NOMO-1 treated with dmso at 0.1 percent for 144 hours (cell line): ENCODE results near the gene FAH.

Experiments
- DNase-seq: peaks from one replicate; lab custom pipeline; 2025; ENCODE audit not compliant: unreplicated experiment; lab: John Stamatoyannopoulos, UW

FAH gene

GRCh38 chr15:80172401-80172800 is 19.6 kb downstream of the FAH start:
- no peak for DNase-seq

DNA sequence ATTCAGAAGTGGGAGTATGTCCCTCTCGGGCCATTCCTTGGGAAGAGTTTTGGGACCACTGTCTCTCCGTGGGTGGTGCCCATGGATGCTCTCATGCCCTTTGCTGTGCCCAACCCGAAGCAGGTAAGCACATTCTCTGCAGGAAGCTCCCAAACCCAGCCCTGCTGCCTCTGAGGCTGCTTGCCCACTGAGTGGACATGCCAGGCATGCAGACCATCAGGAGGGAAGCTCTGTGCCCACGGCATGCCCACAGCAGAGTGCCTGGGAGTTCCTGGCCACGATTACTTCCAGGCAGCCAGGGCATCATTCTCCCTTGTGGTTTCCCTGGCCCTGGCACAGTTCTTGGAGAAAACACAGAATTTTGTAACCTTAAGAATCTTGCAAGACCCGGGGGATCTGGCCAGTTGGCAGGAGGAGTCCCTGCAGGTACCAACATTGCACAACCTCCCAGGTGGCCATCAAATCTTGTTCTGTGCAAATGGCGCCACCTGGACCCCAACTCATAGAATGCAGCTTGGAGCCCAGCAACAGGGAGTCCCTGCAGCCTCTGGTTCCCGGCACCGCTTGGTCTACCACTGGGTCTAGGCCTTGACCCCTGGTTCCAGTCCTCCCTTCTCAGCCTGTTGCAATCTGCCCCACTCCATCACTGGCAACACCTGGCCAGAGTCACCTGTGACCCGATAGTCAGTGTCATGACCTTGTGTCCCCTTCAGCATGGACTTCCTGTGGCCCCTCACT is 20.4 kb downstream of the FAH start:
- no peak for DNase-seq

DNA sequence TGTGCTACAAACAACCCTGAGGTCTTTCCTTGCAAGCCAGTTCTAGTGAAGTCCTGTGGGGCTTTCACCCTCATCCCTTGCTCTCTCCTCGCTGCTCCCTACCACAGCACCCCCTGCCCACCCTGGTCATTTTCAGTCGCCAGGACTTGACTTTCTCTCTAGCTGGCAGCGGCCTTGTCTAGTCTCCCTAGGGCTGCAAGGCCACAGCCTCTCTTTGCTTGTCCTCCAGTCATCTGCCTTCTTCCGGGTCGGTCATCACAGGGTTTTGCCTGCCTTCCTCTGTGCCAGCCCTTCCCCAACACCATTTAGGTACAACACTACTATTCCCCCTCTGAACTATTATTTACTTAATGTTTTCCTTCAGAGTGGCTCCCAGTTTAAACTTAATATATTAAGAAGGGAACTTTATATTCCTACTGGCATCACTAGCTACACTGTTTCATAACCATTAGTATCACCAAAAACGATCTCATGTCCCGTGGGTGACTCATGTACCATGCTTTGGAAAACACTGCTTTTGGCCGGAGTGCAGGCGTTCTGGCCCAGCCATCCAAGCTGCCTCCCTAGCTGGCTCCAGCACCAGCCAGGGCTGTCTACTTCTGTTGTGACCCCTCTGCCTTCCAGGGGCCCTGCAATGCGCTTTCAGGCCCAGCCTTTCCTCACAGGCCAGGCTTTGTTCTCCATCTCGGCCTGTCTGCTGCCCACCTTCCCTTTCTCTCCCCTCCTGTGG is 21.4 kb downstream of the FAH start:
- DNase-seq: no peak

- no peak for DNase-seq
These were observed 22.6 kb downstream of the FAH start for GRCh38 chr15:80175436-80175835.

DNA sequence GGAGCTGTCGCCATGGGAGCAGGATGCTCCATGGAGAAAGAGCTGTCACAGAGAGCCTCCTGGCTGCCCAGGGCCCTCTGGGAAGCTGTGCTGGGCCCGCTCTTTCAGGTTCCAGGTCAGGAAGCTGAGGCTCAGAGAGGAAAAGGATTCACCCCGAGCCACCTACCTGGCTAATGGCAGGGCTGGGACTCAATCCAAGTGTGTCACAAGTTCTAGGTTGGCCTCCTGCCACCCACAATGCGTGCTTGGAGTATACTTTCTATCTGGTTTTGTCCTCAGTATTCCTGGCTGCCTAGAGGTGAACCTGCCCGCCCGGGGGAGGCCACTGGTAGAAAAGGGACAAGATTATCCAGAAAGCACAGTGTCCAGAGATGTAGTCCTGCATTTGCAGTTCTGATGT is 23.6 kb downstream of the FAH start:
- DNase-seq: no peak

GRCh38 chr15:80177156-80177555 is 24.4 kb downstream of the FAH start:
- peak; percentile 32 for DNase-seq

DNA sequence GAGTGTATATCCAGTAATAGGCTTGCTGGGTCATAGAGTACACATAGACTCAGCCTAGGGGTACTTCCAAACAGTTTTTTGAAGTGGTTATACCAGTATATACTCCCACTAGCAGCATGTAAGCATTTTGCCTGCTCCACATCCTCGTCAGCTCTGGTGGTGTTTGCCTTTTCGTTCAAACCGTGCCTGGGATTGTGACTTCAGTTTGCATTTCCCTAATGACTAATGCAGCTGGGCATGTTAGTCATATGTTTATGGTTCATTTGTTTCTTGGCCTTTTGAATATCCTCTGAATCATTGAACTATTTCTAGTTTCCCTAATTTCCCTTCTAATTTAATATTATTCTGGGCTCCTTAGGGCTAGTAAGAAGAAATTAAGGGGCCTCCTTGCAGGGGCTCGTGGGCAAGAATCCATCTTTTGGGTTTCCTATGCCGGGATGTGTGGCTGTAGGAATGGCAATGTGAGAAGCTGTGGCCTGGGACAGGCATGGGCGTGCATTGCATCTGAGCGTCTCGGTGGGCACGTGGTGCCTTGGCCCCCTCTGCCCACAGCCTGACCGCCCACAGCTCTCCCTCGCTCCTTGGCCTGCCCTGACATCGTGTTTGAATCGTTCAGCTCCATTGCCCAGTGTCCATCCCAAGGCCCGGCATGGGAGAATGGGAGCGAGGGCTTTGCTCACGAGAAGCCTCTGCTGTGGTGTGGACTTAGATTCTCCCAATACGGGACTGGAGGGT is 26.4 kb downstream of the FAH start:
- DNase-seq: no peak

GRCh38 chr15:80179935-80180334 is 27.1 kb downstream of the FAH start:
- DNase-seq: no peak

GRCh38 chr15:80180468-80180867 is 27.7 kb downstream of the FAH start:
- no peak for DNase-seq

DNA sequence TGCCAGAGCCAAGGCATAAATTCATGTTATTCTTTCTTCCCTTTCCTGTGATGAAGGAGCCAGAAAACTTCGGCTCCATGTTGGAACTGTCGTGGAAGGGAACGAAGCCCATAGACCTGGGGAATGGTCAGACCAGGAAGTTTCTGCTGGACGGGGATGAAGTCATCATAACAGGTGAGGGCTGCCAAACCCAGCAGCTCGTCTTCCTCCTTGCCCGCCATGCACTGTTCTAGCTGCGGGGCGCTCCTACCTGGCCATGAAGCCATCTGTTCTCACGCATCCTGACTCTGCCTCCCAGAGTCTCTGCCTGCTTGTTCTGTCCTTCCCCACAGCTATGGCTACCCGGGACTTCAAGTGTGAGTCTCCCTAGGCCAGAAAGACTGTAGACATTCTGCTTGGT is 28.2 kb downstream of the FAH start:
- DNase-seq: no peak

GRCh38 chr15:80182611-80183261 is 29.9 kb downstream of the FAH start:
- no peak for DNase-seq

DNA sequence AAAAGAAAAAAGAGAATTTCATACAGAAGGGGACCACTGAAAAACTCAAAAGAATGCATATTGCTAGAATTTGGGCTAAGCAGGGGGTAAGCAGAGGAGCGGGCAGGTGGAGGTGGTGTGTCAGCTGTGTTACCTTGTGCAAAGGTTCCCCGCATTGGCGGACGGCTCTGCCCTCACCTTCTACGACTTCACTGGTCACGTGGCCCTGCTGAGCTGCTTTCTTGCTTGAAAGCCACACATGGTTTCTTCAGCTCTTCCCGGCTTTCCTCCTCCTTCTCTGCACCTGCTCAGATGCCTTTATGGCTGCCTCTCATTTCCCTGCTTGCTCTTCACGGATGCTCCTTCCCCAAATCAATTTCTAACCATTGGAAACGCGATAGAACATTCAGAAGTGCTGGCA is 30.5 kb downstream of the FAH start:
- no peak for DNase-seq

- DNase-seq: no peak
These were observed 31.1 kb downstream of the FAH start for GRCh38 chr15:80183886-80184285.

DNA sequence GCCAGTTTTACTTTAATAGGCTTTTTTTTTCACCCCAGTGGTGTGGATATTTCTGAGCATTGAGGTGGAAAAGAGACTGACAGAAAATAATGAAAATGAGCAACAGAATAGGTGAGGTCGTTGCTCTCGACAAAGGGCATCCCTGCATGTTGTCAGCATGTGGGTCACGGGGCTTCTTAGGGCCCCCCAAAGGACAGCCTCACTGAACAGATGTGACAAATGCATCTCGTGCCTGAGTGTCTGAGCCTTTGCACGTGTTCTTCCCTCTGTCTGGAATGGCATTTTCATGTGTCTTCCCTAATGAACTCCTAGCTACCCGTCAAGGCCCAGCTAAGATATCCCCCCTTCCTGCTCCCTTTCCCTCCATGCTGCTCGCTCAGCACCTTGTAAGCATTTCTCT is 31.8 kb downstream of the FAH start:
- DNase-seq: no peak

DNA sequence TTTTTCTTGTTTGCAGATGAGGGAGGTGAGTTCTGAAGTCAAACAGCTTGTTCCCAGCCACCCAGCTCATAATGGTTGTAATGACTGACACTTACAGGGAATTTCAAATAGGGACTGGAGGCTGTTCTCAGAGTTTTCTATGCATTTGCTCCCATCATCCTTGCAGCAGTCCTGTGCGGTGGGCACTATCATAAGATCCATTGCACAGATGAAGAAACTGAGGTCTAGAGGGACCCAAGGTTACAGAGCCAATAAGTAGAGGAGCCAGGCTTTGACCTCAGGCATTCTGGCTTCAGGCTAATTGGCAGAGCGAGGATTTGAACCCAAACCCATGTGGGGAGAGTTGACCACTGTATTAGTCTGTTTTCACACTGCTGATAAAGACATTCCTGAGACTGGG is 32.4 kb downstream of the FAH start:
- DNase-seq: no peak

GRCh38 chr15:80186066-80186465 is 33.3 kb downstream of the FAH start:
- DNase-seq: no peak

GRCh38 chr15:80186597-80186996 is 33.8 kb downstream of the FAH start:
- no peak for DNase-seq

GRCh38 chr15:80188251-80188650 is 35.5 kb downstream of the FAH start:
- no peak for DNase-seq

GRCh38 chr15:80191198-80191597 is 38.4 kb downstream of the FAH start:
- no peak for DNase-seq

- no peak for DNase-seq
These were observed 39.2 kb downstream of the FAH start for GRCh38 chr15:80191897-80192595.

DNA sequence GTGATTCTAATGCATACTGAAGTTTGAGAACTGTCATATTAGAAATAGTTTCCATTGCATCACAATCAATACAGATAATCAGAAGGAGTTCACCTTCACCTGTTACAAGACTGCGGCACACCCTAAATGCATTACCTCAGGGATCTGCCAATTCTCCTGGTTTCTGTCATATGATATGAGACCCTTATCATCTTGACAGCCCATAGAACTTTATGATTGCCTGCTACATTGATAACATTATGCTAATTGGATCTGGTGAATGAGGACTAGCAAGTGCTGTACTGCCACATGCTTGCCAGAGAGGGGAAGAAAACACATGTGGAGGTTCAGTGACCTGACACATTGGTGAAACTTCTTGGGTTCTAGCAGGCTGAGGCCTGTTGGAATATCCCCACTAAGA is 41.4 kb downstream of the FAH start:
- DNase-seq: no peak
